Stimulated activated CD4-positive, alpha-beta T cell treated with anti-CD3 and anti-CD28 coated beads, Interleukin-2, amount 100 ng/mL, for 4 hours (primary cell): ENCODE results near the gene DPM2.
A peak's percentile ranks its signal among the peaks of the same experiment; 100 is the strongest.

Source experiments
- DNase-seq: peaks from one replicate; pipeline ENCODE4 v3.0.0-alpha.2; 2020; ENCODE audit warnings: low read depth

DPM2 gene

DNA sequence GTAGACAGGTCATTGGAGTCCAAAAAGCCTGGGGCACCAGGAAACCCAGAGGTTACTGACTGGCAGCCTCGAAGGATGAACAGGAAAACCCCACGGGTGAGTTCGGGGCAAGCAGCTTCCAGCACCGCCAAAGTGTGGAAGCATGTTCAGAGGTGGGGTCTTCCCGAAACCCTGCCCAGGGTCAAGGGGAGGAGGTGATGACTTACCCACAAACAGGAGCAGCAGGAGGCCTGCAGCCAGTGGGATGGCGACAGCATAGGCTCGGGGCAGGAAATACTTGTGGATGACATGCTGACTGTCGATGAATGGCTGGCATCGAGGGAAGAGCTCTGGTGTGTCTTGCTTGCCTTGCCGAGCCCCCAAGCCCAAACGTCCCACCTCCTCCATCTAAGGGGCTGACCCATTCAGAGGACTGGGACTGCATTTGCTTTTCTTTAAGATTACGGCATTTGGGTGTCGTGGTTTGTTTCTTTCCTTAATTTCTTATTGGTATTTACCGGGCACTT lies 1.3 kb downstream of the DPM2 start:
- no peak for DNase-seq

GRCh38 chr9:127935765-127936221 lies 1.9 kb downstream of the DPM2 start:
- peak; percentile 41 for DNase-seq

- DNase-seq: no peak
Measured at GRCh38 chr9:127934986-127935385, 2.7 kb downstream of the DPM2 start.

DNA sequence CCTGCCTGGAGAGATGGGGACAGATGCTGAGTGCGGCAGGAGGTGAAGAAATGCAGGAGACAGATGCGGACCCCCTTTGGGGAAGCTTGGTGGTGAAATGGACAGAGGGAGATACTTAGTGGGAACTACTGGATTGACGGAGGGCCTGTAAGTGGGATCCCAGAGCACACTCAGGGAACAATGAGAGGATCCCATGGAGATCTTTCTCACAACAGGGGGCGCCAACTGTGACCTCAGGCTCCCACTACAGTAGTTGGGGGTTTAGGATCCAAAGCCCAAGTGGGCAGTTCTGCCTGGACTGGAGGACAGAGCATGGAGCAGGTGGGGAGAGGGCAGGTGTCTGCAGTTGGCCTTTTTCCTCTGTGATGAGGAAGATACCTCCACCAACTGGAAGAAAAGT lies 3.4 kb downstream of the DPM2 start:
- no peak for DNase-seq

DNA sequence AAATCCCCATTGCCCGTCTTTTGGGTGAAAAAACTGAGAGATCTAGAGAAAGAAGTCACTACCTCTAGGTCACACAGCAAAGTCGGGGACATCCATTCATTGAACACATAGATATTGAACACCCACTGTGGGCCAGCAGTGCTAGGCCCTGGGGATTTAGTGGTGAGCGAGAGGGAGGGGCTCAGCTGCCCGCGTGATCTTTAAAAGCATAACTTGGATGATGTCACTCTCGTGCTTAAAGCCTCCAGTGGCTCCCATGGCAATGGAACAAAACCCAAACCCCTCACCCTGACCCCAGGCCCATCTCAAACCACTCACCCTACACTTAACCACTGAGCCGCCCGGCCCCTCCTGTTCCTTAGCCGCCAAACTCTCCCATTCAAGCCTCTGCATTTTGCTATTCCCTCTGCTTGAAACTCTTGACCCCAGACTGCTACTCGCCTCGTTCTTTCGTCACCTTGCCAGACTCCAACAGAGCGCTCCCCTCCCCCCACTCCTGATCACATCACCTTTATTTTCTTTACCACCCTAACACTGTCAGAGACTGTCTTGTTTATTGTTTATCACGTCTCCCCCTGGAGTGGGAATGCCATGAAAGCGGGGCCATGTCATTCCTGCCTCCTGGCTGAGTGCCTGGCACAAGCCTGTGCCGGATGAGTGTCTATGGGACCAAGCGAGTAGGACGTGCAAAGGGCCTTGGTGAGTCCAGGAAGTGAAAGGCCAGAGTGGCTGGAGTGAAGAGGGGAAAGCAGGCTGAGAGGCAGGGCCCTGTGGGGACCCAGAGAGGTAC lies 6.4 kb downstream of the DPM2 start:
- DNase-seq: no peak

DNA sequence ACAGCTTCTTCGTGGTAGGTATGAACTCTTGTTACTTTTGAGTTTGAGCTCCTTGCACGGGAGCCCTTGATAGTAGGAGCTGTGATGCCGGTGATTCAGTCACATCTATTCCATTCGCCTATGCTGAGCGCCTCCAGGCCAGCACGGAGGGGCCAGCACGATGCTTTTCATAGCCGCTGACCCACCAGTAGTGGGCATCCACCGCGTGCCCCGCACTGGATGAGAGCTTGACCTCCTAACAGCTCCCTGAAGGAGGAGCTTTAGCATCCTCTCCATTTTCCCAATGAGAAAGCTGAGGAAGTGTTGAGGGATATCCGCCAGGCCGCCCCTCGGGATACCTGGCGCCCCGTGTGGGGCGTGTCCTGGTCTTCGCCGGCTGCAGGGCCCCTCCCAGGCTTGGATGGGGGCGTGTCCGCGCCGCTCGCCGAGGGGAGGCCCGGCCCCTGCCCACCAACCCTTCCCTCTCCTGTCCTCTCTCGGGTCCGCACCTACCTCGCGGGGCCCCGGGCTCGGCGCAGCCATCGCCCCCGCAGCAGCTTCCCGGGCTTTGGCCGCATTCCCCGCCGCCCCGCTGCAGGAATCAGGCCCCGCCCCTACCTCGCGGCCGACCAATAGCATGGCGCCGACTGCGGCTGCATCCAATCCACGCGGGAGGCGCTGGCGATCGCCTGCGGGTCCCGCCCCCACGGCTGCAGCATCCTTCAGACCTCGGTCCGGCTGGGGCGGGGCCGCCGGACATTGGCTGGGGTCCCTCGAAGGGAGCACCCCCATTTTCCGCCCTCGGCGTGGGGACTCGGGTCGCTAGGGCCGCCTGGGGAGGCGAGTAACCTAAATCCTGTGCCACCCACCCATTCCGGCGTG lies 7.2 kb downstream of the DPM2 start, which contains the start of gene PIP5KL1:
PIP5KL1 (minus strand) TSS at position 547 of the 861 bp plus-strand sequence; CDS start at position 522, 25 bp downstream.
- peak; percentile 41 for DNase-seq

- DNase-seq: no peak
Measured at GRCh38 chr9:127929625-127929979, 8.1 kb downstream of the DPM2 start.

- DNase-seq: no peak
Measured at GRCh38 chr9:127928676-127929624, 8.7 kb downstream of the DPM2 start.

DNA sequence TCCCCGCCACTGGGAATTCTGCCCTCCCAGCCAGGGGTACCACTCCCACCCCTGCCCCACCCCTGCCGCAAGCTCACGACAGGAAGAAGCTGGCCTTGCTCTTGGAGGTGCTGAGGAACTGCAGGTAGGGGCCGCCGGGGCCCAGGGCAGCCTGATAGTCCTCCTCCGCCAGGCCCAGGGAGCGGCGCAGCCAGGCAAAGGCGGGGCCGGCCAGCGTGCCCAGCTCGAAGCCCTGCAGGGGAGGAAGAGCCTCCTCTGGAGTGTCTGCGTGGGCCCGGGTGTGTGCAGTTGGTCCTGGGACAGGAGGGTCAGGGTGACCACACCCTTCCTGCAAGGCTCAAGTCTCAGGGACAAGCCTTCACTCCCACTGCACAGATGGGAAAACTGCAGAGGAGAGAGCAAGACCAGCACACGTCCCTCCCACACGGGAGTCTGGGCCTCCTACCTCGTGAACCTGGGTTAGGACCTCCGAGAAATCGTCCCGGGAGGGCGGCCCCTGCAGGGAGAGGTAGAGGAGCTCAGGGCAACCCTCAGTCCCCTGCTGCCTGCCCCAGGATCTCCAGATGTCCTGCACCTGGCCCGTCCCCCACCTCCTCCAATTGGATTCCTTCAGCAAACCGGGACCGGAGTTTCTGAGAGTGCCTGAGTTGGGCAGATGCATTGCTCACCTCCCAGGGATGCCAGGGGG lies 9.5 kb downstream of the DPM2 start:
- DNase-seq: no peak

DNA sequence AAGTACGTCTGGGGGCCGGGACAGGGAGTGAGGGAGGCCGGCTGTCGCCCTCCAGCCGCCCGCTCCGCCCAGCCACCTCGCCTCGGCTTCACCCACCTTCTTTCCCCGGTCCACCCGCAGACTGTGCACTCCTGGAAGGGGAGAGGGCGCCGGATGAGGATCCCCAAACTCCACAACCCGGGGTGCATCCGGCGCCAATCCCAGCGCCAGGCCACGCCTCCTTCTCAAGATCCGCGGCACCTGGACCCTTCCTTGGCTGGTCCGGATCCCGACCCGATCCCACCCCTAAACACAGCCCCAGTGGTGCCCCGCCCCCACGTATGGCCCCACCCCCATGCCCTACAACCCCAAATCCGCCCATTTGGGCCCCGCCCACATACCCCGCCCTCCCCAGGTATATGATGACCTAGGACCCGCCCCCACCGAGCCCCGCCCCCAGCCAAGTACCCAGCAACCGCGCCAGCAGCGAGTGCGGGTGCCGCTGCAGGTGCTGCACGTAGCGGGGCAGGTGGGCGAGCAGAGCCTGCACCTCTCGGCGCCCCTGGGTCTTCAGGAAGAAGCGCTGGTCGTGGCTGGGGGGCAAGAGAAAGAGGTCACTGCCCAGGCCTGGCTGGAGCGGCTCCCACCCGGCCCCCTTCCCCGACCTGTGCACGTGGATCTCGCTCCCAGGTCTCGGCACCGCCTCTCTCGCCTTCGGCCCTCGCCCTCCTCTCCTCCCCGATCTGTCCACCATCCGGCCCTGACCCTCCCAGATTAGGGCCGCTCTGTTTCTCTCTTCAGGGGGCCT lies 10.3 kb downstream of the DPM2 start:
- DNase-seq: peak; percentile 76

- no peak for DNase-seq
Measured at GRCh38 chr9:127926906-127927200, 10.8 kb downstream of the DPM2 start.

DNA sequence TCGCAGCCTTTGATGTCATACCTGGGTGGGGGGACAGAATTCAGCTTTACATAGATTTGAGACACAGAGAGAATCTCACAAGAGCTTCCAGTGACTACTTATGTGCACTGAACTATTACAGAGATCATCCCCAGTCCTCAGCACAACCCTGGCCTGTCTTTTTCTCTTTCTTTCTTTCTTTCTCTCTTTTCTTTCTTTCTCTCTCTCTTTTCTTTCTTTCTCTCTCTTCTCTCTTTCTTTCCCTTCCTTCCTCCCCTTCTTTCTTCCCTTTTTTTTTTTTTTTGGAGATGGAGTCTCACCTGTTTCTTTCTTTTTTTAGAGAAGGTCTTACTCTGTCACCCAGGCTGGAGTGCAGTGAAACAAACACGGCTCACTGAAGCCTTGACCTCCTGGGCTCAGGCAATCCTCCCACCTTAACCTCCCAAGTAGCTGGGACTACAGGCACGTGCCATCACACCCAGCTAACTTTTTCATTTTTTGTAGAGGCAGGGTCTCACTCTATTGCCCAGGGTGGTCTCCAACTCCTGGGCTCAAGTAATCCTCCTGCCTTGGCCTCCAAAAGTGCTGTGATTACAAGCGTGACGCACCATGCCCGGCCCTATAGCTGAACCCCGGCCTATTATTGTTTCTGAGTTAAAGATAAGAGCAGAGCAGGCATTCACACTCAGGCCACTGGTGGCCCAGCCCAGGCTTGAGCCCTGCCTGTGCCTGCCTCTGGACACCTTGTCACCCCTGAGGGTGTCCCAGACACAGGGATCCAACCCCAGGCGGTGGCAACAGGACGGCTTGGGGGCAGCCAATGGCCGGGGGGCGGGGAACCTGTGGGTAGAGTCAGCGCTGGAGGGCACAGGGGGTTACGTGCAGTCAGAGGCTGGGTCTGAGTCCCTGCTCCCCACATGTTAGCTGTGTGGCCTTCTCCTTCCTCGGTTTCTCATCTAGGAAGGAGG lies 11.4 kb downstream of the DPM2 start:
- no peak for DNase-seq

- DNase-seq: no peak
Measured at GRCh38 chr9:127924736-127925444, 12.8 kb downstream of the DPM2 start.

DNA sequence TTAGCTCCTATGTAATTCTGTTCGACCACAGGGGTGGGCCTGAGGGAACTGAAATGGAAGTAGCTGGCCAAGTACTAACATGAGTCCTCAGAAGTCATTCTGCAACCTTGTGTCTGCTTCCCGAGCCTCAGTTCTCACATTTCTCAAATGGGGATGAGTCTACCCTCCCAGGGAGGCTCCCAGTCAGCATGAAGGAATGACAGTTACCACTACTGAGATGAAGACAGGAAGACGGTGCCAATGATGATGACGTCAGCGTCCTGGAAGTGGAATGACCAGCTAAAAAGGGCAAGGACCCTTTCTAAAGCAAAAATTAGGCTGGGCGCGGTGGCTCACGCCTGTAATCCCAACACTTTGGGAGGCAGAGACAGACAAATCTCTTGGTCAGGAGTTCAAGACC lies 13.9 kb downstream of the DPM2 start:
- DNase-seq: no peak

- DNase-seq: no peak
Measured at GRCh38 chr9:127923046-127923445, 14.6 kb downstream of the DPM2 start.

DNA sequence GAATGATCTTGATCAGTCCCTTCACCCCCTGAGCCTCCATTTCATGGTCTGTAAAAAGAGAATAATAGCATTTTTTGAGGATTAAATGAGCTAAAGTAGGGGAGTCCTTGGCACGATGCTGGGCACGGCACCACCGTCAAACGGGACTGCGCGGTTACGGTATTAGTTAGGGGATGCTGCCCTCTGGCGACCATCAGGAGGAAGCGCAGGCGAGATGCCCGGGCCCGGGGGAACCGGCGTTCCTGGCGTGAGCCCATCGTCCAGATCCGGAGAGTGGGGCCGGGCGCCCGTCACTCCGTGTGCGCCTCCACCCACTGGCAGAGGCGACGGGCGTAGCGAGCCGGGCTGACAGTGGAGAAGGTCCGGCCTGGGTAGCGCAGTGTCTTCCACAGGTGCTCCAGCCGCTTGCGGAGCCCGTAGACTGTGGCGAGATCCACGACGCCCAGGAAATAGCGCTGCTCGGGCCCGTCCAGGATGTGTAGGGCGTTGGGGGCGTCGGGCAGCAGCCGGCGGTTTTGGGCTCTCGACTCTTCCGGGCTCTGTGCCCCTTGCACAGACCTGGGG lies 16.0 kb downstream of the DPM2 start:
- DNase-seq: peak; percentile 55

- no peak for DNase-seq
Measured at GRCh38 chr9:127920794-127921193, 16.9 kb downstream of the DPM2 start.

DNA sequence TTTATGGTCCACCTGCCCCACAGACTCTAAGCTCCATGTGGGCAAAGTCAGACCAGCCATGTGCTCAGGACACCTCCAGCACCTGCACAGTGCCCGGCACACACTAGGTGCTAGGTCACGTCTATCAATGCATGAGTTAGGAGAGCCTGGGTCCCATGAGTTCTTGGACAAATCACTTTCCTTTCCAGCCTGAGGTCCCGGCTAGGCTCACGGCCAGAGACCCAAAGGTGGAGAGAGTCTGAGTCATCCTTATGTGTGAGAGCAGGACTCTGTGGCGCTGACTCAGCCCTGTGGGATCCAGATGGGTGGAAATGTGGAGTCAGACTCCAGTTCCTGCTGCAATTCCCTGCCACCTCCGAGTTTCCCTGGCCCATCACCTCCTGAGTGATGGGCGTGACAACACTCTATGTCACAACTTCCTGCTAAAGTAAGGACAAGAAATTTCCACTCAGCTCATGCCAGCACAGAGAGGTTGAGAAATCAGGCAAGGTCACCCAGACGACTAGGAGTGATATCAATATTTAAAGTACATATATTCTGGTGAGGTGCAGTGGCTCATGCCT lies 18.3 kb downstream of the DPM2 start:
- DNase-seq: no peak
